Activated CD4-positive, CD25-positive, alpha-beta regulatory T cell treated with anti-CD3 and anti-CD28 coated beads, Interleukin-2, amount 50 U/mL, for 16 hours (primary cell): ENCODE data around the gene CMBL.
"Not testable (repeated sequence)": the region's sequence is repeated elsewhere in the genome, so short reads cannot be mapped to it uniquely, and the experiment has no call there.

Source experiments
- DNase-seq: peaks from one replicate; pipeline ENCODE4 v3.0.0-alpha.2; 2020; ENCODE audit warnings: low read depth, low spot score

CMBL gene

DNA sequence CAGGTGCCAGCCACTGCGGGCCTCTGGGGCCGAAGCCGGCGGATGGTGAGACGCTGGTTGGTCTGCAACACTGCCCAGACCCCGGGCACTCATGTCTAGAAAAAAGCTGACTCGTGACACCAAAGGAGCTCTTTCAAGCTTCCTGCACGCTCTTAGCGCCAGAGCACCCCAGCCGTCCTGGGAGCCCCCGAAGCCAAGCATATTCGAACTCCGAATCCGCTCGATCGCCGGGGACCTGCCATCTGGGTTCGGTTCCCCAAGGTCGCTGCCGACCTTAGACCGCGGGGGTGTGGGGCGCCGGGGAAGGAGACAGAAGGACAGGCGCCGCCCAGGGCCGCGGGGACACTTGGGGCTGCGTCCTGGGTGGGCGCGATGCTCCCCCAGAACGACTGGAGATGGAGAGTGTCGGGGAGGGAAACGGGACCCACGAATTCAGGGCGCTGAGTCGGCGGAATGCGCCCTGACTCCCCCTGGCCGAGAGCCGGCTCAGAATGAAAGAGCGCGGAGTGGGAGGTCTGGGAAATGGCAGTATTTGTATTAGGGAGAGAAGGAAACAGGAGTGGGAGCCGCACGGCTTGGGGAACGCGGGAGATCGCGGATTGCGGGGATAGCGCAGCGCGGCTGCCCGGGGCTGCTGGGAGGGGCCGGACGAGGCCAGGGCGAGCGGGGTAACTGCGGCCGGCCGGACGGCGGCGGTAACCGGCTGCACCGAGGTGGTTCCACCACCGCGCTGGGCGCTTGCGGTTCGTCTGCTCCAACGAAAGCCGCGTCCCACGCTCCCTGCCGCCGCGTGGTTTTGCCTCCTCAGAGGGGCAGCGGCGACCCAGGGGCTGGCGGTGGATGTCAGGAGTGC is 25.7 kb upstream of the CMBL start:
- DNase-seq, result no peak

DNA sequence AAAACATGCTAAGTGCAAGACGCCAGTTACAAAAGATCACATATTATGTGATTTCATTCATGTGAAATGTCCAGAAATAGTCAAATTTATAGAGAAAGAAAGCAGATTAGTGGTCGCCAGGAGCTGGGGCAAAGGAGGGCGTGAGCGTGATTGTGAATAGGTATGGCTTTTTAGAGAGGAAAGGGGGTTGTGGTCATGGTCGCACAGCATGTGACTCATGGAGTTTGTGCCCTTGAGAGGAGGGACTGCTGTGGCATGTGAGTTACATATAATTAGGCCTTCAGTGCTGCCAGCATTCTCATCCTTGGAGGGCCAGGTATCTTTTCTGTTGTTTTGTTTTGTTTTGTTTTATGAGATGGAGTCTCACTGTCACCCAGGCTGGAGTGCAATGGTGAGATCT is 24.6 kb upstream of the CMBL start:
- DNase-seq, result no peak

DNA sequence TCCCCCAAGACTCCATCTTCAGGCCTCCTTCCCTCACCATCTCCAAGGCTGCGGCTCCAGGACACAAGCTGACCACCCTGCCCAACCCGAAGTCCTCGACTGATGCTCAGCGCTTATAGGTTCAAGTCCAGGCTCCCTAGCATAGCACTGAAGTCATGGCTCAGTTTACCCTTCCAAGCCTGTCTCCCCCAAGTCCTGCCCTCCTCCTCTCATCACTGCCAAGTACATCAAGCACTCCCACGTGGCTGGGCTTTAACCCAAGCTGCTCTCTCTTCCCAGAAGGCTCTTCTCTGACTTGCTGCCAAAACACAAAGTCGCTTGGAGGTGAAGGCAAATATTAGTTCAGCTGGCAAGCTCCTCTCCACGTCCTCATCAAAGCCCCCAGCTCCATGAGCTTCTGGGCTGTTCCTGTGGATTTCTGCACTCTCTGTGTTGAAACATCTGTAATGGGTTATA is 23.7 kb upstream of the CMBL start:
- no peak for DNase-seq

DNA sequence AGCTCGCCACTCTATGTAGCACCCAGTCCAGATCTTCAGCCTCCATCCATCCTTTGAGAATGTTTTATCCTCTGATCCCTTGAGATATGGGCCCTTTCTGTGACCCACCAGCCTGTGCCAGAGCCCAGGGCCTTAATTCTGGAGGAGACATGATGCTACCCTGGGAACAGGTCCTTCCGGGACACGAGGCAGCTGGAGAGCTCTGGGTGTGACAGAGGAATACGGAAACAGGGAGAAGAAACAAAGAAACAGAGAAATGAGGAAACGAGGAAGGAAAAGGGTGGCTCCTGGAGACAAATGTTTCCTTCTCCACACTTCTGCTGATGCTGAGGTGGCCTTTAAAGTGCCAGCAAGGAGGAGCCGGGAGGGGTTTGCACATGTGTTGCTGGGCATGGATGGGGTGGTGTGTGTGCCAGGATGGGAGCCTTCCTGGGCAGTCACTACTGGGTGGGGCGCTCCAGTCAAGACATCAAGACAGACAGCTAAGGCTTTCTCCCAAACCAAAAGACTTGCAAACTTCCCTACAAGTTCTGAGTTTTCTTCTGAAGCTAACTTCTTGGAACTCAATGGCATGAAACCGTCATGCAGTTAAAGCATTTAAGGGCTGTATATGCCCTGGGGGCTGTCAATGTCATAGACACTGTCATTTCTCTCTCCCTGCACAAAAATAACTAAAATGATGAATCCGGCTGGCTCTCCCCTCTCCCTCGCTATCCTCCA is 23.0 kb upstream of the CMBL start:
- DNase-seq, result no peak

DNA sequence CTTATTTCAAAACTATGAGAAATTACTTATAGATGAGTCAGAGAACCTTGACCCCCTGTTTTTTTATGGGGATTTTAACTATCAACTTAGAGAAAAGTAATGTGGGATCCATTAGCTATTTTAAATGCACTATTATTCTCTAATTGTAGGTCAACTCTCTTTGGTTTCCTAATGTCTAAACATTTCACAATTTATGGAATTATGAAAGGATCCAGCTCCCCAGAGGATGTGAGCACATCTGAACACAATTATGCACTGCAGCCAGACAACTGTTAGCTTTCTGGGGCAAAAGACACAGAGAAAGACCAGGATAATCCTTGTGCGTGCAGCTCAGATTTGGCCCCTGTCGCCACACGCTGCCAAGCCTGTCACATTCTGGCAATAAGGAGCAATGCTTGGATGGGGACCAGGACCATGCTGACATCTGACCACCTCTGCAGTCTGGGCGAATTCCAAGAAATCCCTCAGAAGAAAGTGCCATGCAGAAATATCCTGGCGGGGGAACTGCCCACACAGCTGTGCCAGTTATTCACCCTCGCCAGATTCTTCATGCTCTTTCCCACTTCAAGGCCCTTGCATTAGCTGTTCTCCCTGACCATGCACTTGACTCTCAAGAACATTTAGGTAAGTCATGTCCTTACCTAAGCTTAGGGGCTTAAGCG is 22.2 kb upstream of the CMBL start:
- DNase-seq, result no peak

DNA sequence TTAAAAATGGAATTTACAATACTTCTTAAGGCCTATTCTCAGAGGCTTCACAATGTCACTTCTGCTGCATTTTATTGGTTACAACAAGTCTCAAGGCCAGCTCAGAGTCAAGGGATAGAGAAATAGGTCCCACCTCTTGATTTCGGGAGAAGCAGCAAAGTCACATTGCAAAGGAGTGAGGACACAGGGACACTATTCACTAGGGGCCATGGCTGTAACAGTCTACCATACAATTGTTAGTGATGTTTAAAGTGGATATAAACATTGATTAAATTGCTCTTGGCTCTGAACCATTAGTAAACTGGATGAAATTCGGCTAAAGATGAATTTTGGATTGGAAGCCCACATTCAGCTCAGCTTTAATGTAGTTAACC is 21.7 kb upstream of the CMBL start:
- DNase-seq, result no peak

DNA sequence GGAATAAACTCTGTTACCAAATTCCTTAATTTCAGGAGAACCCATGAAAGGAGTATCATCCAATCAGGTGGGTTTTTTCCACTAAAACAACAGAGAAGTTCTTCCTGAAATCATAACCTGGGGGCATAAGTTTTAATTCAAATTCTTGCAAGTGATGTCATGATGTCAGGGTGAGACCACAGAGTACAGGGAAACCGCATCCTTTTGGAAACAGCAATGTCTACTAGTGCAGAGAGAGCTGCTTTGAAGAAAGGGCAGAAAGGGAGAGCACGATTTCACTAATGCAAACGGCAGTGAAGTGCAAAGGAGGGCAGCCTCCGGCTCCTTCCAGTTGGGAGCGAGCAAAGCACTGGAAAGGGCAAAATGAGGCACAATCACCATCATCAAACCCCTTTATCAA is 20.6 kb upstream of the CMBL start:
- no peak for DNase-seq

DNA sequence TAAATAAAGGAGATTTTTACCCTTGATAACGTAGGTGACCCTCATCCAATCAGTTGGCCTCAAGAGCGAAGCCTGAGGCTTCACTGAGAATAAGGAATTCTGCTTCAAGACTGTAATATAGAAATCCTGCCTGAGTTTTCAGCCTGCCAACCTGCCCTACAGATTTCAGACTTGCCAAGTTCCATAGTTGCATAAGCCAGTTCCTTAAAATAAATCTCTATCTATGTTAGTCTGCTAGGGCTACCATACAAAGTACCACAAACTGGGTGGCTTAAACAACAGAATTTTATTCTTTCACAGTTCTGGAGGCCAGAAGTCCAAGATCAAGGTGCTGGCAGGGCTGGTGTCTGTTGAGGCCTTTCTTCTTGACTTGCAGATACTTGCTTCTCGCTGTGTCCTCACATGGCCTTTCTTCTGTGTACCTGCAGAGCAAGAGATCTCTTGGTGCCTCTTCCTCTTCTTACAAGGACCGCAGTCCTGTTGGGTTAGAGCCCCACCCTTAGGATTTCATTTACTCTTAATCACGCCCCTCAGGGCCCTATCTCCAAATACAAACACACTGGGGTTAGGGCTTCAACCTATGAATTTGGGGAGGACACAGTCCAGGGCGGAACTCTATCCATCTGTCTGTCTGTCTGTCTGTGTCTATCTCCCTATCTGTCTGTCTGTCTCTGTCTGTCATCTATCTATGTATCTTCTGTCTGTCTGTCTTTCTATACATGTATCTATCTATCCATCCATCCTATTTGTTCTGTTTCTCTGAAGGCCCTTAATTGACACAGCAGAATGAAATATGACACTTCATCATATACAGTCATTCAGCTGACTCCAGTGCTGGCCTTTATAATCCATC is 17.0 kb upstream of the CMBL start:
- DNase-seq, result no peak

DNA sequence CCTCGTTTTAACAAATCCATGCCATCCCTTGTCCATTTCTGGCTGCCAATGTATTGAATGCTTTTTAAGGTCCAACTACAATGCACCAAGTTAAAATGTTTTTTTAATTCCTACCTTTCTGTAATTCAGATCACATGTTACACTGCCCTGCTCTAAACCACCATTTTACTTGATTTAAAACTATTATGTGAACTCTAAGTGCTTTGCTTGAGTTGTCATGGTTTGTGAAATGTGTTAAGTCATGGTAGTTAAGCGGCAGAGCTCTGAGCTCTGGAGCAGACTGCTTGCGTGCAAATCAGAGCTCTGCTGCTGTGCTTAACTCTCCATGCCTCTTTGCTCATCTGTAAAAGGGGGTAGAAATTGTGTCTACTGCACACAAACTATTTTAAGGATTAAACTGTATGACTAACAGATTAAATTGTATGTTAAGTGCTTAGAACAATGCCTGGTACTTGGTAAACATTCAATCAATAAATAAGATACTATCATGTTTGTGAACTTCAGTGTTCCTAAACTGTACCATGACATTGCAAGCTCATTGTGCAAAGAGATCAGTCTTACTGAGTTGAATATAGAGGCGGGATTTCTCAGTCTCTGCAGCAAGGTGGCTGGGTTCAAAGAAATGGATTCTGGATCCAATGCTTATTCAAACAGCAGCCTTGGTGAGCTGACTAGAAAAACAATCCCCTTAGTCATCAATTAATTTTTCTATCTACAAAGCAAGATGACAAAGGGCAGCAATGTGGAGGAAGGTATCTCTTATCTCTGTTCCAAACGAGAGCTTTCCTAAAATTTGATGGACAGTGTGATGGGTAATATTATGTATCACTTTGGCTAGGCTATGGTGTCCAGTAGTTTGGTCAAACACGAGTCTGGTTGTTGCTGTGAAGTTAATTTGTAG is 16.1 kb upstream of the CMBL start:
- no peak for DNase-seq

DNA sequence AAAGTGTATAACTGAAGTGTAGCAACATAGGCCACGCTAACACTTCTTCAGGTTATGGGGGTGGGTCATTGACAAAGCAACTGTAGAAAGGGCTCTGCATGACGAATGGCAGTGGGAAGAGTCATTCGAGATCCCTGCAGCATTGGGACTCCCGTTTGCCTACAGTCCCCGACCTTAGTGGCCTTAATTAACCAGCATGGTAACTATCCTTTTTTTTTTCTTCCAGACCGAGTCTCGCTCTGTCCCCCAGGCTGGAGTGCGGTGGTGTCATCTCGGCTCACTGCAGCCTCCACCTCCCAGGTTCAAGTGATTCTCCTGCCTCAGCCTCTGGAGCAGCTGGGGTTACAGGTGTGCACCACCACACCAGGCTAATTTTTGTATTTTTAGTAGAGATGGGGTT is 14.2 kb upstream of the CMBL start:
- no peak for DNase-seq

DNA sequence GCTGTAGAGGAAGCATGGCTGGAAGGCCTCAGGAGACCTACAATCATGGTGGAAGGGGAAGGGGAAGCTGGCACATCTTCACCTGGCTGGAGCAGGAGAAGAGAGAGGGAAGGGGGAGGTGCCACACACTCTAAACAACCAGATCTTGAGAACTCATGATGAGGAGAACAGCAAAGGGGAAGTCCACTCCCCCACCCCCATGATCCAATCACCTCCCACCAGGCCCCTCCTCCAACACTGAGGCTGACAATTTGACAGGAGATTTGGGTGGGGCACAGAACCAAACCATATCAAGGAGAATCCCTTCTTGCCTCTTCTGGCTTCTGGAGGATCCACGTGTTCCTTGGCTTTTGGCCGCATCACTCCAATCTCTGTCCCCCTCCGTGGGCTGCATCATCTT is 13.1 kb upstream of the CMBL start:
- DNase-seq, result no peak

DNA sequence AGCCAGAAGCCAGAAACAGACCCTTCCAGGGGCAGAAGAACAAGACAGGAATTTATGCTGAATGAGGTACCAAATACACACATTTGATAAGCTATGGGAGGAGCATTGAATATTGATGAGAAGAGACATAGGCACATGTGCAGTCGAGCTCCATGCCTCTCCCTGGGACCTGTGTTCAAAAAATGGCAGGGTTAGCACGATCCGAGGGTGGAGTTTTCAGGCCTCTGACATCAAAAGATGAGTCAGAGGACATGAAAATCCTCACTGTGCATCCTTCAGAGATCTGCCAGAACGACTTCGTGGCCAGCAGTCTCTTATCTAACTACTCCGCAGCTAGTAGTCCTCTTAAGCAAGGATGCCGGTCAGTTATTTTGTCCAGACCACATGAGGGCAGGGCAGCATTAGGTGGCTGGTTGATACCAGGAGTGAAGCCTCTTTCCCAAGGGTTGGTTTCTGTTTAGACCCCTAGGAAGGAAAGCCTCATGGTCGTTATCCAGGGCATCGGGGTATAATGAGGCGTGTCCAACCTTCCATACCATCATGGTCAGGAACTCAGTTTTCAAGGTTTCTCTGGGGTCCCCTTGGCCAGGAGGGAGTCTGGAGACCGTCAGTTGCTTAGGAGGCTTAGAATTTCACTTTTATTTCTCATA is 11.6 kb upstream of the CMBL start:
- DNase-seq, result no peak

DNA sequence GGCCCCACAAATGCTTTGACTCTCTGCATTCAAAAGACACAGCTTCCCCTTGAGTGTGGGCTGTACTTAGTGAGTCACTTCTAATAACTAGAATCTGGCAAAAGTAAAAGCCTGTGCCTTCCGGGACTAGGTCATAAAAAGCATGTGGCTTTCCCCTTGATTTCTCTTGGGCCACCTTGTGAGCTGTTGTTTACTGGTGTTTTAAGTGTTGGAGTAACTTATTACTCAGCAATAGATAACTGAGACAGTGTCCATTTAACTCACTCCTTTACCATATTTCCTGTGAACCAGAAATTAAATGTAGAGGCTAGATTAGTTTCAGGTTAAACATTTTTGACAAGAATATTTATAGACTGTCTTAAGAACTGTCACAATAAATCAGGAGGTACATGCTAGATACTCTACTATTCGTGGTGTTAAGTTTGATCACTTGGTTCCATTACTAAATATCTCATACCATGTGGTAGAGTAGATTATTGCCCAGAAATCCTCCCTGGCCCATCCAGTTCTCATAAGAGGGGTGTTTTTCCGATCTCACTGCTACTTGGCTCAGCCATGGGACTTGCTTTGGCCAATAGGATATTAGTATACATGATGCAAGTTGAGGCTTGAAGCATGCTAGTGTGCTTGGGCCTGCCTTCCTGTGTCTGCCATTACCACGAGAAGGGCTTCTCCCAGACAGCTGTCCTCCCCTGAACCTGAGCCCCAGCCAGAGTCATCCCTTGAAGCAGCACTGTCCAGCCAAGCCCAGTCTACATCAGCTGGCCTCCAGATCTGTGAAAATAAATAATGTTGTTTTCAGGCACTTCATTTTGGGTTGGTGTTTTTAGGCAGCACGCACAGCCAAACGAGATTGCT is 10.4 kb upstream of the CMBL start:
- DNase-seq, result no peak

DNA sequence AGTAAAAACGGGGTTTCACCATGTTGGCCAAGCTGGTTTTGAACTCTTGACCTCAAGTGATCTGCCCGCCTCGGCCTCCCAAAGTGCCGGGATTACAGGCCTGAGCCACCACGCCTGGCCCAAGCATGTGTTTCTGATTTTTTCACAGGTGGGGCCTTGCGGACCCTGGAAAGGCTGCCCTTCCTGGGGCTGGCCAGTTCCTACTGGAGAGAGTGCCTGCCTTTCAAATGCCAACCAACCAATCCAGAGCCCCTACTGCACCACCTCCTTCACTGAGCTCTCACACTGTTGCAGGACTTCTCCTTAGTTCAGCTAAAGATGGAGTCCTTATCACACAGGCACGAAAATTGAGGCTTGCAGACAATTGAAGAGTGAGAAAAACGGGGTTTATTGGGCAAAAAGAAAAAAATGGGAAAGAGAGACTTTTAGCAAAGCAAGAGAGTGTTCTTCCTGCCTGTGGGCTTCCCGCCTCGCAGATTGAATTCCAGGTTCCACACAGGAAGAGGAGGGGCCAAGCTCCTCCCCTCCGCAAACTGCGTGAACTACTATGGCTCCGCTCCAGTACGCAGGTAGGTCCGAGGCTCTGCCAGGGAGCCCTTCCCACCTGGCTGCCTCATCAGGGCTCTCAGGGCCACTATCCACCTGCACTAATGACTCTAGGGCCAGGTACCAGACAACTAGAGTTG is 8.3 kb upstream of the CMBL start:
- no peak for DNase-seq

DNA sequence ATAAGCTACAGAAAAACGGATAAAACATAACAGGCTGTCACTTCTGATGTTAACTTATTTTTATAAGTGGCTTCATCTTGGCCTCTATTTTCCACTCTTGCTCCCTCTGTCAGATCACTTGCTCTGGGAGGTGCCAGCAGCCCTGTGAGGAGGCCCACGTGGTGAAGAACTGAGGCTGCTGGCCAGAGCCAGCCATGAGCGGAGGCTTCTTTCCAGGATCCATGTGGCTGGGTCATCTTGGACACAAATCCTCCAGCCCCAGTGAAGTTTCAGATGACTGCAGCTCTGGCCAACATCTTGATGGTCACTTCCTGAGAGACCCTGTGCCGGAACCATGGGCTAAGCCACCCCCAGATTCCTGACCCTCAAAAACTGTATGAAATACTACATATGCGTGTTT is 7.5 kb upstream of the CMBL start:
- no peak for DNase-seq

DNA sequence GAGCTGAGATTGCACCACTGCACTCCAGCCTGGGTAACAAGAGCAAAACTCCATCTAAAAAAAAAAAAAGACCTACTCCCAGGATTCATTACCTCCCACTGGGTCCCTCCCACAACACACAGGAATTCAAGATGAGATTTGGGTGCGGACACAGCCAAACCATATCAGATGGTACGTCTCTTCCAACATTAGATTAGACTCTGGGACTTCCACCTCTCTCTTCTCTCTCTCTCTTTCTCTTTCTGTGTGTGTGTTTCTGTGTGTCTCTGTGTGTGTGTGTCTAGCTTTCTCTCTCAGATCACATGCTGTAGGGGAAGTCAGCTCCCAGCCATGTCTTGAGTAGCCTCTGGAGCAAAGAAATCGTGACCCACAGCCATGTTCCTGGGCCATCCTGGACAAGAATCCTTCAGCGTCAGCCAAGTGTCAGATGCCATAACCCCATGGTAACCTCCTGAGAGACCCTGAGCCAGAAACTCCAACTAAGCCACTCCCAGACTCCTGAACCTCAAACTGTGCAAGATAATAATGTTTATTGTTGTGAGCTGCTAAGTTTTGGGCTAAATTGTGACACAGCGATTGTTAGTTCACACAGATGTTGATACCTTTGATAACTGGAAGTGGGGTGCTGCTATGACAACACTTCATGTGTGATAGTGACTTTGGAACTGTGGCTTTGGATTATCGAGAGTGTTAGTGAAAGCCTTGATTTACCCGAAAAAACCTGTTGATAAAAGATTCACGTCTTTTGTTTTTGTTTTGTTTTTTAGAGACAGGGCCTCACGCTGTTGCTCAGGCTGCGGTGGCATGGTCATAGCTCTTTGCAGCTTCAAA is 4.1 kb upstream of the CMBL start:
- DNase-seq, result no peak

DNA sequence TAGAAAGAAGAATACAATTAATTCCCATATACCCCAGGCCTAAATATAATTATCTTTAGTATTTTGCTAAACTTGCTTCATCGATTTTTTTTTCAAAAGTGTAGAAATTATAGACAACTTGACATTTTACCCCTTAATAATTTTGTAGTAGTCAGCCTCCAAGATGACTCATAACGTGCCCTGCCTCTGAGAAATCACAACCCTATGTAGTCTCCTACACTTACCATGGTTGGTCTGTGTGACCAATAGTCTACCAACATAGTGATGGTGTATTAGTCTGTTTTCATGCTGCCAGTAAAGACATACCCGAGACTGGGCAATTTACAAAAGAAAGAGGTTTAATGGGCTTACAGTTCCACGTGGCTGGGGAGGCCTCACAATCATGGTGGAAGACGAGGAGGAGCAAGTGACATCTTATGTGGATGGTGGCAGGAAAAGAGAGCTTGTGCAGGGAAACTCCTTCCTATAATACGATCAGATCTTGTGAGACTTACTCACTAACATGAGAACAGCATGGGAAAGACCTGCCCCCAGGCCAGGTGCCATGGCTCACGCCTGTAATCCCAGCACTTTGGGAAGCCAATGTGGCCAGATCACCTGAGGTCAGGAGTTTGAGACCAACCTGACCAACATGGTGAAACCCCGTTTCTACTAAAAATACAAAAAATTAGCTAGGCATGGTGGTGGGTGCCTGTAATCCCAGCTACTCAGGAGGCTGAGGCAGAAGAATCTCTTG is 3.3 kb upstream of the CMBL start:
- not testable (repeated sequence) for DNase-seq
